ENCODE measurements around the gene PSAT1.

The PSAT1 gene

DNA sequence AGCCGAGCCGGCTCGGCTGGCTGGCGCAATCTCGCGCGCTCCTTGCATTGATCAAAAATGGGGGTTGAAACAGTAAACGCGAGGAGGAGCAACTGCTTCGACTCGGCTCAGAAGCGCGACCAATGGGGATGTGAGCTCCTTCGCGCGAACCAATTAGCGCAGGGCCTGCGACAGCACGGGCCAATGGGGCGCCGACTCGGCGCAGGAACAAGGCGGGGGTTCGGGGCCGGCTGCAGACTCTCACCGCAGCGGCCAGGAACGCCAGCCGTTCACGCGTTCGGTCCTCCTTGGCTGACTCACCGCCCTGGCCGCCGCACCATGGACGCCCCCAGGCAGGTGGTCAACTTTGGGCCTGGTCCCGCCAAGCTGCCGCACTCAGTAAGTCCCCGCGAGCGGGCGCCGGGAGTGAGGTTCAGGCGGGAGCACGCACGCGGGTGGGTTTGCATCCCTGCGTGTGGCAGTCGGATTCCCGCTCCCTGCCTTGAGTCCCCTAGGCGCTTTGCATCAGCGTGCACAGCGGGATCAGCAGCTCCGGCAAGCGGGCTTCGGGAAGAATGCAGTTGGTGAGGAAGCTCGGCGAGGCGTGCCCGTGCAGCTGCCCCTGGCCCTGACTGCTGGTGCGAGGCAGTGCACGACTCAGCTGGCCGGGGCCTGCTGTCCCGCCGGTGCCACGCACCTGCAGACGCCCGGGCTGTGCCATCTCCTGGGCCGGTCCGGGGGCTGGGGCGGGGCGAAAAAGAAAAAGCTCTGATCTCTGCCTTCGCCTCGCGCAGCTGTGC is at the start of gene PSAT1:
PSAT1 (plus strand) TSS at position 233 of the 779 bp plus-strand sequence; CDS start at position 319, 86 bp downstream.
- peak within 1 kb of the TSS; percentile 72 for H3K4me3 ChIP-seq (ENCODE audit: control insufficient read depth, low read depth, low read length)
- peak; percentile 92 for DNase-seq (ENCODE audit: low read depth)
- TF ChIP-seq, protein P1, sequence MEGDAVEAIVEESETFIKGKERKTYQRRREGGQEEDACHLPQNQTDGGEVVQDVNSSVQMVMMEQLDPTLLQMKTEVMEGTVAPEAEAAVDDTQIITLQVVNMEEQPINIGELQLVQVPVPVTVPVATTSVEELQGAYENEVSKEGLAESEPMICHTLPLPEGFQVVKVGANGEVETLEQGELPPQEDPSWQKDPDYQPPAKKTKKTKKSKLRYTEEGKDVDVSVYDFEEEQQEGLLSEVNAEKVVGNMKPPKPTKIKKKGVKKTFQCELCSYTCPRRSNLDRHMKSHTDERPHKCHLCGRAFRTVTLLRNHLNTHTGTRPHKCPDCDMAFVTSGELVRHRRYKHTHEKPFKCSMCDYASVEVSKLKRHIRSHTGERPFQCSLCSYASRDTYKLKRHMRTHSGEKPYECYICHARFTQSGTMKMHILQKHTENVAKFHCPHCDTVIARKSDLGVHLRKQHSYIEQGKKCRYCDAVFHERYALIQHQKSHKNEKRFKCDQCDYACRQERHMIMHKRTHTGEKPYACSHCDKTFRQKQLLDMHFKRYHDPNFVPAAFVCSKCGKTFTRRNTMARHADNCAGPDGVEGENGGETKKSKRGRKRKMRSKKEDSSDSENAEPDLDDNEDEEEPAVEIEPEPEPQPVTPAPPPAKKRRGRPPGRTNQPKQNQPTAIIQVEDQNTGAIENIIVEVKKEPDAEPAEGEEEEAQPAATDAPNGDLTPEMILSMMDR (IDR thresholded peaks at IDR 0.05; ENCODE audit: control insufficient read depth, insufficient read depth, low read depth, low read length, missing control alignments): no peak

DNA sequence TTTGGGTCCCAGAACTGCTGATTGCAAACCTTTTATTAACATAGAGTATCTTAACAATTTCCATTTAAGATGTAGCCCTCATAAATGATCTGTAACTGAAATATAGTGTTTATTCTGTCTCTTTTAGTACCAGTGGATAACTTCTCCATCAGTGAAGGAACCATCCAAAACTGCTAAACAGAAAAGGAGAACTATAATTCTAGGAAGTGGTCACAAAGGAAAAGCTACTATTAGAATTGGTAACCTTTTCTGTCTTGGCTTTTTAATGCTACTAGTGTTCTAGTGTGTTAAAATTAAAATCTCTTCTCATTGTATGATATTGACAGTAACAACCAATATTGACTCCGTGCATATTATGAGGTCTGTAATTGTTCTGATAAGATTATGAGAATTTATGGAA is 48.3 kb upstream of the PSAT1 start:
- no peak overlapping the region for H3K4me3 ChIP-seq (ENCODE audit: control insufficient read depth, low read depth, low read length)
- no peak for DNase-seq (ENCODE audit: low read depth)
- TF ChIP-seq, protein P1 (IDR thresholded peaks at IDR 0.05; ENCODE audit: control insufficient read depth, insufficient read depth, low read depth, low read length, missing control alignments): no peak

DNA sequence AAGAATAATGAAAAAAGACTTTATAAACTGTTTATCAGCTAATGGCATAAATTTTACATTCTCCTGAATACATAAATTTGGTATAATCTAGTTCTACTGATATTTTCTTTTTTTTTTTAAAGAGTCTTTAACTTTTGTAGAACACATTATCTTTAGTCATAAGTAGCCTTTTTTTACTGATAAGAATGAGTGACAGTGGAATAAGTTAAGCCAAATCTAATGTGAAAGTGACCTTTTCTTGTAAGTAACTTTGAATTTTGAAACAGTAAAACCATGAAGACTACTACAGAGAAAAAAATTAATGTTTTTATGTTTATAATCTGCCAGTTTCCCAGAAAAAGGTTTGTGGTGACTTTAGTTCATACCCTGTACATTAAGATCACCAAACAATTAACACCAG is 47.4 kb upstream of the PSAT1 start:
- no peak overlapping the region for H3K4me3 ChIP-seq (ENCODE audit: control insufficient read depth, low read depth, low read length)
- no peak for DNase-seq (ENCODE audit: low read depth)
- TF ChIP-seq, protein P1 (IDR thresholded peaks at IDR 0.05; ENCODE audit: control insufficient read depth, insufficient read depth, low read depth, low read length, missing control alignments): no peak

DNA sequence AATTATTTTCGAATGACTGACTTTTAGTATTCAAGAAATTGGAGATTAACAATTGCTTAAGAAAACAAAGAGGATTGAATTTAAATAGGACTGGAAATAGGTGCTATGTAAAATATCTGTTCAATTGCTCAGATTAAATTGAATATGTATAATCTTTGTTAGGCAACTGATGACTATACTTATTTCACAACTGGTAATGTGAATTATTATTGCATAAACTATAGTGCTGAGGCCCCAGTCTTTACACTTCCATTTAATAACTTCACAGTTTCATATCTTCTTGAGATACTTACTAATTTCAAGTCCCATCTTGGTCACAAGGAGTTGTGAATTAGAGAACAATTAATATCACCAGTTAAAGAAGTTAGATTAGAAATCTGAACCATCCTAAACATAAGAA is 44.3 kb upstream of the PSAT1 start:
- DNase-seq (ENCODE audit: low read depth): no peak
- no peak overlapping the region for H3K4me3 ChIP-seq (ENCODE audit: control insufficient read depth, low read depth, low read length)
- TF ChIP-seq, protein P1 (IDR thresholded peaks at IDR 0.05; ENCODE audit: control insufficient read depth, insufficient read depth, low read depth, low read length, missing control alignments): no peak

DNA sequence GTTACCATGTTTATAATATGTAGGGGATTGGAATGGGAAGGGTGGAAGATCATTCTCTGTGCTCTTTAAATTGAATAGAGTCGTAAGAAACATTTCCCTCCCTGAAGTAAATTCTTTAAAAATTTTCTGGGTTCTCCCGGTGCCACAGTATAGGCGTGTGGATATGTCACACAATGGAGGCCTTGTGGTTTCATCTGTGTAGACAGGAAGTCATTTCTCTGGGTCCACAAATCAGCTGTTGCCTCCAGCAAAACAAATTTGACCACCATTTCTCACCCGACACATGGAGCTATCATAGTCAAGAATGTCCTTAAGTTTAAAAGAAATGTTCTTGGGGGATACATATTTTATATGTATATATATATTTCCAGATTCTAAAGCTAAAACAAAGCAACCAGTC is 43.6 kb upstream of the PSAT1 start:
- no peak for DNase-seq (ENCODE audit: low read depth)
- TF ChIP-seq, protein P1 (IDR thresholded peaks at IDR 0.05; ENCODE audit: control insufficient read depth, insufficient read depth, low read depth, low read length, missing control alignments): no peak
- H3K4me3 ChIP-seq (ENCODE audit: control insufficient read depth, low read depth, low read length): no peak overlapping the region

DNA sequence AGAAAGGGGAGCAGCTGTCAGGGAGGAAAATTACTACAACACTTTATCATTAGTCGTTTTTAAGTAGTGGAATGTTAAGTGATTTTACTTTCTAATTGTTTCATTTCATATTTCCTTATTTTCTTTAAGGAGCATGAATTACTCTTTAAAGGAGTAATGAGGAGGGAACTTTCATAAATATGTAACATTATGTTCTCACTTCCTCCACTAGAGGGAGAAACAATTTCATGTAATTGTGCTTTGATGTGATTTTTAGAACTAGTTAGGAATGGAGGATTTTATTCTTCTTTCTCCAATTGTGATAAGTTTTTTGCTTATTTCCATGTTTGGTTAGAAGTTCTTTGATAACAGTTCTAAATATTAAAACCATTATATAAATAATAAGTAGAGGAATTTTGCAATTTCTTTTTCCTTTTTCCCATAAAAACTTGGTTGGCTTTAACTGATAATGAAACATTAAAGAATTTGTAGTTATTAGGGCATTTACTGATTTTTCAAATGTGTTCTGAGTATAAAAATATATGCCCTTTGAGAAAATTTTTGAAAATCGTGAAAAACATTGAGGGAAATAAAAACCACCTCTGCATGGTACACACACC is 35.4 kb upstream of the PSAT1 start:
- H3K4me3 ChIP-seq (ENCODE audit: control insufficient read depth, low read depth, low read length): no peak overlapping the region
- TF ChIP-seq, protein P1 (IDR thresholded peaks at IDR 0.05; ENCODE audit: control insufficient read depth, insufficient read depth, low read depth, low read length, missing control alignments): peak; percentile 43
- no peak for DNase-seq (ENCODE audit: low read depth)

Measured in AG09309 (cell line).